ENCODE data around the gene KIF2C. TPM values are rescaled to one million over a fixed set of nuclear protein-coding genes. Genes with fewer than 3 reads are reported as not detected.
A peak's percentile ranks its signal among the peaks of the same experiment; 100 is the strongest.

KIF2C gene
- total and polyA plus RNA-seq, 9 of the 15 experiments (the other 6 are each of a cell fraction or from before 2014, with no cell fraction given) = 84.9 to 226 (median 169) TPM

- TF ChIP-seq ZC3H4 (CRISPR knock-in tag; IDR thresholded peaks at IDR 0.05; ENCODE audit: borderline replicate concordance) (0 out of 2 replicates have a peak, but pooled peaks have one; percentile 45), TBL1XR1 (IDR thresholded peaks at IDR 0.05; ENCODE audit: low read length in 2 of 2) (no peak), KLF1 (tag; IDR thresholded peaks at IDR 0.05) (no peak), DLX4 (CRISPR knock-in tag; IDR thresholded peaks at IDR 0.05) (no peak), POLR2G (IDR thresholded peaks at IDR 0.05; ENCODE audit: low read depth, low read length) (peak; percentile 37), HMBOX1 (IDR thresholded peaks at IDR 0.05) (no peak)
- TF ChIP-seq, protein P1, sequence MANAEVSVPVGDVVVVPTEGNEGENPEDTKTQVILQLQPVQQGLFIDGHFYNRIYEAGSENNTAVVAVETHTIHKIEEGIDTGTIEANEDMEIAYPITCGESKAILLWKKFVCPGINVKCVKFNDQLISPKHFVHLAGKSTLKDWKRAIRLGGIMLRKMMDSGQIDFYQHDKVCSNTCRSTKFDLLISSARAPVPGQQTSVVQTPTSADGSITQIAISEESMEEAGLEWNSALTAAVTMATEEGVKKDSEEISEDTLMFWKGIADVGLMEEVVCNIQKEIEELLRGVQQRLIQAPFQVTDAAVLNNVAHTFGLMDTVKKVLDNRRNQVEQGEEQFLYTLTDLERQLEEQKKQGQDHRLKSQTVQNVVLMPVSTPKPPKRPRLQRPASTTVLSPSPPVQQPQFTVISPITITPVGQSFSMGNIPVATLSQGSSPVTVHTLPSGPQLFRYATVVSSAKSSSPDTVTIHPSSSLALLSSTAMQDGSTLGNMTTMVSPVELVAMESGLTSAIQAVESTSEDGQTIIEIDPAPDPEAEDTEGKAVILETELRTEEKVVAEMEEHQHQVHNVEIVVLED (CRISPR knock-in tag; IDR thresholded peaks at IDR 0.05) = no peak
- POLR2A ChIA-PET = interaction anchor here (0.6 to 16.9 kb wide), 9 partner anchors 9 to 82 kb away, joined by 3 to 594 read pairs (median 4); partner anchors contain the start of gene BEST4
- H3K9me1 ChIP-seq (ENCODE audit: control insufficient read depth, insufficient read depth, low read length) = peaks cover 5% of the 10 kb centered on the region
- H2AFZ ChIP-seq (ENCODE audit: low read depth, low read length) = no peak overlapping the region
- H3K79me2 ChIP-seq (ENCODE audit: control insufficient read depth, insufficient read depth, low read length) = peaks cover 23% of the 10 kb centered on the region
- FAIRE-seq (no peak), DNase-seq (ENCODE audit: extremely low read depth in 1 of 4, low spot score in 3 of 4) (no peak), ATAC-seq (no peak)
- 95% methylated on average over 13 of the region's 13 CpGs for WGBS (ENCODE audit: insufficient coverage, low coverage, missing lambda C conversion rate)
- no peak overlapping the region for H3K4me2 ChIP-seq (ENCODE audit: insufficient read depth, low read length)
- peaks cover 44 to 83% of the 10 kb centered on the region in 2 experiments for H3K4me1 ChIP-seq (replicated peaks in 1 of 2; ENCODE audit: control insufficient read depth in 2 of 2, insufficient read depth in 2 of 2, low read length in 2 of 2)
- H3K9me3 ChIP-seq (replicated peaks; ENCODE audit: control insufficient read depth, insufficient read depth, low read depth, low read length) = no peaks in the 10 kb centered on the region
- H3K27me3 ChIP-seq (ENCODE audit: control insufficient read depth in 2 of 2, insufficient read depth in 2 of 2, low read length in 2 of 2) = no peaks in the 10 kb centered on the region; a peak in 1 of 5 replicates
- peak overlapping the region in 1 of 2 experiments; percentile 23; a peak in 2 of 4 replicates for H3K9ac ChIP-seq (ENCODE audit: insufficient read depth in 1 of 2, low read depth in 2 of 2, low read length in 2 of 2)
- H3K27ac ChIP-seq (ENCODE audit: extremely low read depth, low read depth, low read length) = no peak overlapping the region
- BruUV-seq (replicated peaks) = no TSS peak
- in situ Hi-C loops (cut with MboI) (loop anchor here (10.0 kb wide), 1 partner anchor 691 kb away; the partner anchor contains the start of gene TESK2), intact Hi-C loops (cut with micrococcal nuclease) (loop anchor here (10.0 kb wide), 1 partner anchor 169 kb away; no protein-coding TSS in a partner anchor)
- CTCF ChIA-PET (ENCODE audit: low intra/inter-chr PET ratio) = no interaction called here
- H3K36me3 ChIP-seq (ENCODE audit: control insufficient read depth, insufficient read depth, low read length) = peaks cover 52% of the 10 kb centered on the region
- H4K20me1 ChIP-seq (replicated peaks; ENCODE audit: control insufficient read depth, insufficient read depth, low read length) = no peaks in the 10 kb centered on the region
- H3K4me3 ChIP-seq = no peak overlapping the region
These were observed 63.9 kb downstream of the KIF2C start for GRCh38 chr1:44803312-44804095.

All from K562 (cell line).